ENCODE measurements around the gene CMTM8. TPM values are rescaled to one million over a fixed set of nuclear protein-coding genes. Genes with fewer than 3 reads are reported as not detected.

The CMTM8 gene
- total RNA-seq, 2 donors from 2014 or later, result 5.2 to 7.2 TPM

GRCh38 chr3:32313723-32314473, 75.4 kb downstream of the CMTM8 start:
- Mint-ChIP-seq H3K4me3 (peak overlapping the region; percentile 75), H3K4me1 (peaks cover 19% of the 10 kb centered on the region), H3K36me3 (ENCODE audit: low read depth) (no peaks in the 10 kb centered on the region), H3K9me3 (no peaks in the 10 kb centered on the region), H3K27ac (peak overlapping the region; percentile 72), H3K27me3 (no peaks in the 10 kb centered on the region)
- peak; percentile 97 for ATAC-seq (replicated peaks)

- Mint-ChIP-seq H3K4me3 (no peak overlapping the region), H3K9me3 (no peaks in the 10 kb centered on the region)
Measured at GRCh38 chr3:32315441-32315840, 77.0 kb downstream of the CMTM8 start.

GRCh38 chr3:32316319-32316718, 77.8 kb downstream of the CMTM8 start:
- H3K4me1 Mint-ChIP-seq, result peaks cover 19% of the 10 kb centered on the region
- no peak overlapping the region for H3K27ac Mint-ChIP-seq
- H3K36me3 Mint-ChIP-seq (ENCODE audit: low read depth), result no peaks in the 10 kb centered on the region
- no peak for ATAC-seq (replicated peaks)
- H3K27me3 Mint-ChIP-seq, result no peaks in the 10 kb centered on the region
- H3K4me3 Mint-ChIP-seq, result no peak overlapping the region
- no peaks in the 10 kb centered on the region for H3K9me3 Mint-ChIP-seq

More at GRCh38 chr3:32315441-32315840, 77.0 kb downstream of the CMTM8 start:
- ATAC-seq (replicated peaks), result no peak
- Mint-ChIP-seq H3K36me3 (ENCODE audit: low read depth) (no peaks in the 10 kb centered on the region), H3K4me1 (peaks cover 19% of the 10 kb centered on the region), H3K27ac (no peak overlapping the region), H3K27me3 (no peaks in the 10 kb centered on the region)

GRCh38 chr3:32316976-32317375, 78.5 kb downstream of the CMTM8 start:
- H3K27ac Mint-ChIP-seq, result no peak overlapping the region
- peaks cover 13% of the 10 kb centered on the region for H3K4me1 Mint-ChIP-seq
- no peaks in the 10 kb centered on the region for H3K27me3 Mint-ChIP-seq
- no peaks in the 10 kb centered on the region for H3K36me3 Mint-ChIP-seq (ENCODE audit: low read depth)
- H3K9me3 Mint-ChIP-seq, result no peaks in the 10 kb centered on the region
- no peak overlapping the region for H3K4me3 Mint-ChIP-seq
- no peak for ATAC-seq (replicated peaks)

GRCh38 chr3:32319607-32320006, 81.1 kb downstream of the CMTM8 start:
- H3K27me3 Mint-ChIP-seq, result no peaks in the 10 kb centered on the region
- no peak overlapping the region for H3K4me3 Mint-ChIP-seq
- no peaks in the 10 kb centered on the region for H3K9me3 Mint-ChIP-seq
- no peak for ATAC-seq (replicated peaks)
- no peaks in the 10 kb centered on the region for H3K36me3 Mint-ChIP-seq (ENCODE audit: low read depth)
- H3K27ac Mint-ChIP-seq, result no peak overlapping the region
- no peaks in the 10 kb centered on the region for H3K4me1 Mint-ChIP-seq

GRCh38 chr3:32320080-32320479, 81.6 kb downstream of the CMTM8 start:
- Mint-ChIP-seq H3K27ac (no peak overlapping the region), H3K4me1 (no peaks in the 10 kb centered on the region), H3K27me3 (no peaks in the 10 kb centered on the region), H3K36me3 (ENCODE audit: low read depth) (no peaks in the 10 kb centered on the region), H3K9me3 (no peaks in the 10 kb centered on the region), H3K4me3 (no peak overlapping the region)
- no peak for ATAC-seq (replicated peaks)

GRCh38 chr3:32321095-32321790, 82.8 kb downstream of the CMTM8 start:
- Mint-ChIP-seq H3K9me3 (no peaks in the 10 kb centered on the region), H3K27me3 (no peaks in the 10 kb centered on the region), H3K4me3 (no peak overlapping the region), H3K4me1 (no peaks in the 10 kb centered on the region), H3K27ac (no peak overlapping the region), H3K36me3 (ENCODE audit: low read depth) (no peaks in the 10 kb centered on the region)
- no peak for ATAC-seq (replicated peaks)

GRCh38 chr3:32322311-32322710, 83.8 kb downstream of the CMTM8 start:
- no peaks in the 10 kb centered on the region for H3K27me3 Mint-ChIP-seq
- no peak overlapping the region for H3K27ac Mint-ChIP-seq
- H3K36me3 Mint-ChIP-seq (ENCODE audit: low read depth), result no peaks in the 10 kb centered on the region
- H3K4me3 Mint-ChIP-seq, result no peak overlapping the region
- ATAC-seq (replicated peaks), result no peak
- H3K4me1 Mint-ChIP-seq, result no peaks in the 10 kb centered on the region
- no peaks in the 10 kb centered on the region for H3K9me3 Mint-ChIP-seq

GRCh38 chr3:32323604-32324003, 85.1 kb downstream of the CMTM8 start:
- H3K27me3 Mint-ChIP-seq, result no peaks in the 10 kb centered on the region
- no peaks in the 10 kb centered on the region for H3K36me3 Mint-ChIP-seq (ENCODE audit: low read depth)
- no peaks in the 10 kb centered on the region for H3K9me3 Mint-ChIP-seq
- H3K27ac Mint-ChIP-seq, result peak overlapping the region; percentile 22
- no peak overlapping the region for H3K4me3 Mint-ChIP-seq
- peaks cover 2% of the 10 kb centered on the region for H3K4me1 Mint-ChIP-seq
- no peak for ATAC-seq (replicated peaks)

GRCh38 chr3:32325201-32325600, 86.7 kb downstream of the CMTM8 start:
- ATAC-seq (replicated peaks), result no peak

GRCh38 chr3:32325927-32326326, 87.4 kb downstream of the CMTM8 start:
- no peaks in the 10 kb centered on the region for H3K36me3 Mint-ChIP-seq (ENCODE audit: low read depth)
- no peak for ATAC-seq (replicated peaks)
- peaks cover 3% of the 10 kb centered on the region for H3K4me1 Mint-ChIP-seq
- no peak overlapping the region for H3K27ac Mint-ChIP-seq
- H3K9me3 Mint-ChIP-seq, result no peaks in the 10 kb centered on the region
- no peaks in the 10 kb centered on the region for H3K27me3 Mint-ChIP-seq
- no peak overlapping the region for H3K4me3 Mint-ChIP-seq

More at GRCh38 chr3:32325201-32325600, 86.7 kb downstream of the CMTM8 start:
- peaks cover 3% of the 10 kb centered on the region for H3K4me1 Mint-ChIP-seq
- no peak overlapping the region for H3K4me3 Mint-ChIP-seq
- H3K27me3 Mint-ChIP-seq, result no peaks in the 10 kb centered on the region
- H3K36me3 Mint-ChIP-seq (ENCODE audit: low read depth), result no peaks in the 10 kb centered on the region
- no peaks in the 10 kb centered on the region for H3K9me3 Mint-ChIP-seq
- H3K27ac Mint-ChIP-seq, result no peak overlapping the region

GRCh38 chr3:32326795-32327194, 88.3 kb downstream of the CMTM8 start:
- Mint-ChIP-seq H3K27me3 (no peaks in the 10 kb centered on the region), H3K9me3 (no peaks in the 10 kb centered on the region), H3K27ac (no peak overlapping the region), H3K36me3 (ENCODE audit: low read depth) (no peaks in the 10 kb centered on the region), H3K4me3 (no peak overlapping the region), H3K4me1 (peaks cover 7% of the 10 kb centered on the region)
- ATAC-seq (replicated peaks), result no peak

GRCh38 chr3:32334675-32335074, 96.2 kb downstream of the CMTM8 start:
- Mint-ChIP-seq H3K4me3 (peak overlapping the region; percentile 68), H3K27ac (peak overlapping the region; percentile 4), H3K27me3 (no peaks in the 10 kb centered on the region)

GRCh38 chr3:32335365-32336112, 97.1 kb downstream of the CMTM8 start:
- Mint-ChIP-seq H3K27ac (peak overlapping the region; percentile 52), H3K9me3 (no peaks in the 10 kb centered on the region), H3K27me3 (no peaks in the 10 kb centered on the region), H3K4me3 (peak overlapping the region; percentile 68), H3K36me3 (ENCODE audit: low read depth) (no peaks in the 10 kb centered on the region), H3K4me1 (peaks cover 28% of the 10 kb centered on the region)
- ATAC-seq (replicated peaks), result peak; percentile 42

More at GRCh38 chr3:32334675-32335074, 96.2 kb downstream of the CMTM8 start:
- H3K4me1 Mint-ChIP-seq, result peaks cover 28% of the 10 kb centered on the region
- no peaks in the 10 kb centered on the region for H3K9me3 Mint-ChIP-seq
- peak; percentile 90 for ATAC-seq (replicated peaks)
- no peaks in the 10 kb centered on the region for H3K36me3 Mint-ChIP-seq (ENCODE audit: low read depth)
